ENCODE measurements around the gene MALRD1. TPM values are rescaled to one million over a fixed set of nuclear protein-coding genes. Genes with fewer than 3 reads are reported as not detected.

Gene MALRD1
- total RNA-seq, 4 donors from 2014 or later: 0.33 to 7.5 (median 1.1) TPM

DNA sequence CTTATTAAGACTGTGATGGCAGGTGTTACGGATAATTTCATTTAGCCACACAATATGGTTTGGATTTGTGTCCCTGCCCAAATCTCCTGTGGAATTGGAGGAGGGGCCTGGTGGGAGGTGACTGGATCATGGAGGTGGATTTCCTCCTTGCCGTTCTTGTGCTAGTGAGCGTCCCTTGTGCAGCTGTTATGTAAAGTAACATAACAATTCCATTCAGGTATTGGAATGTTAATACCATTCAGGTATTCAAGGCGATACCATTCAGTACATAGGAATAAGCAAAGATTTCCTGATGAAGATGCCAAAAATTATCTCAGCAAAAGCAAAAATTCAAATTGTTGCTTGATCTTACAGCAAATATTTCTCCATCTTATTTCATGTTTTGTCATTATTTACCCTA, 735.1 kb downstream of the MALRD1 start:
- Histone ChIP-seq H3K36me3 (no peaks in the 10 kb centered on the region), H3K9me3 (no peaks in the 10 kb centered on the region), H3K27ac (replicated peaks in 1 of 4) (no peak overlapping the region), H3K4me3 (no peak overlapping the region), H3K4me1 (no peaks in the 10 kb centered on the region), H3K27me3 (no peaks in the 10 kb centered on the region)
- TF ChIP-seq EP300 (IDR thresholded peaks at IDR 0.05) (no peak), POLR2AphosphoS5 (IDR thresholded peaks at IDR 0.05) (no peak), POLR2A (IDR thresholded peaks at IDR 0.05; ENCODE audit: low read depth) (no peak)
- TF ChIP-seq, protein P1, sequence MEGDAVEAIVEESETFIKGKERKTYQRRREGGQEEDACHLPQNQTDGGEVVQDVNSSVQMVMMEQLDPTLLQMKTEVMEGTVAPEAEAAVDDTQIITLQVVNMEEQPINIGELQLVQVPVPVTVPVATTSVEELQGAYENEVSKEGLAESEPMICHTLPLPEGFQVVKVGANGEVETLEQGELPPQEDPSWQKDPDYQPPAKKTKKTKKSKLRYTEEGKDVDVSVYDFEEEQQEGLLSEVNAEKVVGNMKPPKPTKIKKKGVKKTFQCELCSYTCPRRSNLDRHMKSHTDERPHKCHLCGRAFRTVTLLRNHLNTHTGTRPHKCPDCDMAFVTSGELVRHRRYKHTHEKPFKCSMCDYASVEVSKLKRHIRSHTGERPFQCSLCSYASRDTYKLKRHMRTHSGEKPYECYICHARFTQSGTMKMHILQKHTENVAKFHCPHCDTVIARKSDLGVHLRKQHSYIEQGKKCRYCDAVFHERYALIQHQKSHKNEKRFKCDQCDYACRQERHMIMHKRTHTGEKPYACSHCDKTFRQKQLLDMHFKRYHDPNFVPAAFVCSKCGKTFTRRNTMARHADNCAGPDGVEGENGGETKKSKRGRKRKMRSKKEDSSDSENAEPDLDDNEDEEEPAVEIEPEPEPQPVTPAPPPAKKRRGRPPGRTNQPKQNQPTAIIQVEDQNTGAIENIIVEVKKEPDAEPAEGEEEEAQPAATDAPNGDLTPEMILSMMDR (IDR thresholded peaks at IDR 0.05): no peak
- intact Hi-C loops (cut with DNase I): loop anchor here (10.0 kb wide), 1 partner anchor 299 kb away; no protein-coding TSS in a partner anchor
- no peak for DNase-seq (ENCODE audit: extremely low spot score)
- 87% methylated on average over 4 of the region's 4 CpGs for WGBS

Small RNA genes lying within 50 kb of the gene (small RNA-seq; reads per million reads assigned to genes)
- gene AL354695.1 (0 reads per million in 3 donors), gene HMGN1P20 (0 reads per million in 3 donors), gene RF00012 (0 reads per million in 3 donors), gene RNA5SP303 (241 to 746 (median 419) reads per million in 3 donors)
